ENCODE measurements around the gene CDK17. TPM values are rescaled to one million over a fixed set of nuclear protein-coding genes. Genes with fewer than 3 reads are reported as not detected.
"Not testable (repeated sequence)": the region's sequence is repeated elsewhere in the genome, so short reads cannot be mapped to it uniquely, and the experiment has no call there.

CDK17 gene
- total RNA-seq, 3 donors from 2014 or later: 47.7 to 113 (median 81.0) TPM

- no peak overlapping the region for H3K4me3 ChIP-seq
- peak overlapping the region in 1 of 2 donors; percentile 27 for H3K27ac ChIP-seq
- no peak for TF ChIP-seq POLR2AphosphoS5 (IDR thresholded peaks at IDR 0.05)
- TF ChIP-seq POLR2A (IDR thresholded peaks at IDR 0.05): no peak
- TF ChIP-seq, protein P1, sequence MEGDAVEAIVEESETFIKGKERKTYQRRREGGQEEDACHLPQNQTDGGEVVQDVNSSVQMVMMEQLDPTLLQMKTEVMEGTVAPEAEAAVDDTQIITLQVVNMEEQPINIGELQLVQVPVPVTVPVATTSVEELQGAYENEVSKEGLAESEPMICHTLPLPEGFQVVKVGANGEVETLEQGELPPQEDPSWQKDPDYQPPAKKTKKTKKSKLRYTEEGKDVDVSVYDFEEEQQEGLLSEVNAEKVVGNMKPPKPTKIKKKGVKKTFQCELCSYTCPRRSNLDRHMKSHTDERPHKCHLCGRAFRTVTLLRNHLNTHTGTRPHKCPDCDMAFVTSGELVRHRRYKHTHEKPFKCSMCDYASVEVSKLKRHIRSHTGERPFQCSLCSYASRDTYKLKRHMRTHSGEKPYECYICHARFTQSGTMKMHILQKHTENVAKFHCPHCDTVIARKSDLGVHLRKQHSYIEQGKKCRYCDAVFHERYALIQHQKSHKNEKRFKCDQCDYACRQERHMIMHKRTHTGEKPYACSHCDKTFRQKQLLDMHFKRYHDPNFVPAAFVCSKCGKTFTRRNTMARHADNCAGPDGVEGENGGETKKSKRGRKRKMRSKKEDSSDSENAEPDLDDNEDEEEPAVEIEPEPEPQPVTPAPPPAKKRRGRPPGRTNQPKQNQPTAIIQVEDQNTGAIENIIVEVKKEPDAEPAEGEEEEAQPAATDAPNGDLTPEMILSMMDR (IDR thresholded peaks at IDR 0.05): no peak
- no peaks in the 10 kb centered on the region for H3K27me3 ChIP-seq
- DNase-seq (ENCODE audit: low spot score in 2 of 2): no peak
- intact Hi-C loops (cut with DNase I; ENCODE audit: low total_unique reads): no loop called here
- peaks cover 0 to 3% of the 10 kb centered on the region in 2 donors for H3K4me1 ChIP-seq
- no peaks in the 10 kb centered on the region for H3K36me3 ChIP-seq
- no peaks in the 10 kb centered on the region for H3K9me3 ChIP-seq
Measured at GRCh38 chr12:96396209-96396608, 4.0 kb downstream of the CDK17 start.

GRCh38 chr12:96395236-96395635, 5.0 kb downstream of the CDK17 start:
- Histone ChIP-seq H3K4me3 (no peak overlapping the region), H3K4me1 (peaks cover 0 to 3% of the 10 kb centered on the region in 2 donors), H3K9me3 (no peaks in the 10 kb centered on the region), H3K36me3 (no peaks in the 10 kb centered on the region), H3K27me3 (no peaks in the 10 kb centered on the region), H3K27ac (peak overlapping the region in 1 of 2 donors; percentile 27)
- no peak for DNase-seq (ENCODE audit: low spot score in 2 of 2)
- intact Hi-C loops (cut with DNase I; ENCODE audit: low total_unique reads): no loop called here
- TF ChIP-seq POLR2AphosphoS5 (IDR thresholded peaks at IDR 0.05): no peak
- TF ChIP-seq POLR2A (IDR thresholded peaks at IDR 0.05): no peak
- TF ChIP-seq, protein P1 (IDR thresholded peaks at IDR 0.05): no peak

DNA sequence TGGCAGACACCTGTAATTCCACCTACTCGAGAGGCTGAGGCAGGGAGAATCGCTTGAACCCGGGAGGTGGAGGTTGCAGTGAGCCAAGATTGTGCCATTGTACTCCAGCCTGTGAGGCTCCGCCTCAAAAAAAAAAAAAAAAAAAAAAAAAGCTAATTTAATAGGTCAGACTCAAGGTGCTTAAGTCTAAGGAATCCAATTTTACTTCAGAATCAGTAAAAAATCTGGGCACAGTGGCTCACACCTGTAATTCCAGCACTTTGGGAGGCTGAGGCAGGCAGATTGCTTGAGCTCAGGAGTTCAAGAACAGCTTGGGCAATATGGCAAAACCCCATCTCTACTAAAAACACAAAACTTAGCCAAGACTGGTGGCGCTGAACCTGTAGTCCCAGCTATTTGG, 7.0 kb downstream of the CDK17 start:
- H3K27ac ChIP-seq; H3K36me3 ChIP-seq; intact Hi-C loops (cut with DNase I; ENCODE audit: low total_unique reads); H3K27me3 ChIP-seq; H3K4me3 ChIP-seq; H3K9me3 ChIP-seq; DNase-seq (ENCODE audit: low spot score in 2 of 2); H3K4me1 ChIP-seq: not testable (repeated sequence)

DNA sequence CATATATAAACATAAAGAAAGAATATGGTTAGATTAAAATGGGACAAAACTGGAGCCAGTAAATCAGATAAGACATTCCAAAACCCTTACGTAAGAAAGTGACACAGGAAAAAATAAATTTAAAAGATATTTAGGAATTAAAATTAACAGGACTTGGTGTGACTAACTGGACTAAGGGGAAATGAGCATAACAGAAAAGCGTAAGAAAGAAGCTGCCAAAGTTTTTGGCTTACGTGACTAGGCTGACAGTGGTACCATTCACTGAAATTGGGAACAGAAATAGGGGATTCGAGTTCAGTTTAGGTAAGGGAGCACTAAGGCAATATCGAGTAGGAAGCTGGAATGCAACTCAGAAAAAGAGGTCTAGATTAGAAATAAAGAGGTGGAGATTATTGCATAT, 7.8 kb downstream of the CDK17 start:
- no peak for TF ChIP-seq POLR2A (IDR thresholded peaks at IDR 0.05)
- TF ChIP-seq, protein P1 (IDR thresholded peaks at IDR 0.05): no peak
- TF ChIP-seq POLR2AphosphoS5 (IDR thresholded peaks at IDR 0.05): no peak
- Histone ChIP-seq H3K27ac (no peak overlapping the region), H3K4me1 (peaks cover 0 to 2% of the 10 kb centered on the region in 2 donors), H3K9me3 (no peaks in the 10 kb centered on the region), H3K36me3 (no peaks in the 10 kb centered on the region), H3K4me3 (no peak overlapping the region), H3K27me3 (no peaks in the 10 kb centered on the region)
- DNase-seq (ENCODE audit: low spot score in 2 of 2): no peak
- intact Hi-C loops (cut with DNase I; ENCODE audit: low total_unique reads): no loop called here

- DNase-seq (ENCODE audit: low spot score in 2 of 2): no peak
- Histone ChIP-seq H3K27me3 (no peaks in the 10 kb centered on the region), H3K4me1 (no peaks in the 10 kb centered on the region), H3K4me3 (no peak overlapping the region), H3K9me3 (no peaks in the 10 kb centered on the region), H3K27ac (no peak overlapping the region), H3K36me3 (no peaks in the 10 kb centered on the region)
- no peak for TF ChIP-seq POLR2AphosphoS5 (IDR thresholded peaks at IDR 0.05)
- TF ChIP-seq, protein P1 (IDR thresholded peaks at IDR 0.05): no peak
- no peak for TF ChIP-seq POLR2A (IDR thresholded peaks at IDR 0.05)
- intact Hi-C loops (cut with DNase I; ENCODE audit: low total_unique reads): no loop called here
Measured at GRCh38 chr12:96387981-96388380, 12.3 kb downstream of the CDK17 start.

GRCh38 chr12:96386794-96387193, 13.4 kb downstream of the CDK17 start:
- Histone ChIP-seq H3K4me1 (no peaks in the 10 kb centered on the region), H3K27me3 (no peaks in the 10 kb centered on the region), H3K36me3 (no peaks in the 10 kb centered on the region), H3K9me3 (no peaks in the 10 kb centered on the region), H3K27ac (no peak overlapping the region), H3K4me3 (no peak overlapping the region)
- intact Hi-C loops (cut with DNase I; ENCODE audit: low total_unique reads): no loop called here
- no peak for DNase-seq (ENCODE audit: low spot score in 2 of 2)
- TF ChIP-seq, protein P1 (IDR thresholded peaks at IDR 0.05): no peak
- TF ChIP-seq POLR2A (IDR thresholded peaks at IDR 0.05): no peak
- TF ChIP-seq POLR2AphosphoS5 (IDR thresholded peaks at IDR 0.05): no peak

Data from breast epithelium (tissue), 4 donors.